ENCODE data around the gene CA11.

- no peak for TF ChIP-seq REST (IDR thresholded peaks at IDR 0.05; ENCODE audit: low read depth)
- TF ChIP-seq RAD21 (IDR thresholded peaks at IDR 0.05; ENCODE audit: low read depth), result no peak
- no peak for TF ChIP-seq CREB1 (IDR thresholded peaks at IDR 0.05; ENCODE audit: low read depth)
- TF ChIP-seq TCF12 (IDR thresholded peaks at IDR 0.05; ENCODE audit: low read depth), result no peak
- TF ChIP-seq TEAD4 (IDR thresholded peaks at IDR 0.05), result no peak
- no peak for TF ChIP-seq USF1 (IDR thresholded peaks at IDR 0.05)
- no peak for TF ChIP-seq YY1 (IDR thresholded peaks at IDR 0.05; ENCODE audit: low read depth)
These were observed 18.1 kb downstream of the CA11 start for GRCh38 chr19:48627865-48628314.
